GM13977 (cell line): Measurements from ENCODE around the gene DGKG.

Experiments
- DNase-seq: peaks from one replicate; pipeline ENCODE4 v3.0.0; 2012; ENCODE audit warnings: low spot score
- in situ Hi-C: fragments of 300-500 bp; cut with MboI; formaldehyde crosslinking; loops from one replicate; pipeline ENCODE4 v1.12.0; 2022; ENCODE audit warnings: low sequenced_read_pairs, low pct_unique_long_range_greater_than_20kb, mixed read lengths, inconsistent platforms; ENCODE audit not compliant: unreplicated experiment
- TF ChIP-seq, protein P1 (sequence below): IDR thresholded peaks from 2 replicates; pipeline ENCODE4 v1.5.1; 2012; ENCODE audit warnings: mild to moderate bottlenecking, control low read depth; ENCODE audit not compliant: insufficient read depth; ENCODE audit errors: extremely low read depth, missing control alignments

Gene DGKG

DNA sequence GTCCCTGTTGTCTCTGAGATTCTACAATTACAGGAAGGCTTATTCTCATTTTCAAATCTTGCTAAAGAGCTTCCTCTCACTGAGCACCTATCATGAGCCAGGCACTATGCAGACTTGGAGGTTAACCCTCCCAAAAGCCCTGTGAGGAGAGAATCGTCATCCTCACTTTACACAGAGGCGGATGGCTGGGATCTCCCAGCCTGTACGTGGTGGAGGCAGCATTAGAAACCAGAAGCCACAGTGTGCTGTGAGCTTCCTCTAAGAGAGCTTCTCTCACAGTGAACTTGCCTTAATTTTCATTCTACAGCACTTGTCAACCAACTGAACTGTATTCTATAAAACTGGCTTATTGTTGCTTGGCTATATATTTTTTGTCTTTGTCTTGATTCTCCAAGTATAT lies 6.1 kb upstream of the DGKG start:
- TF ChIP-seq, protein P1, sequence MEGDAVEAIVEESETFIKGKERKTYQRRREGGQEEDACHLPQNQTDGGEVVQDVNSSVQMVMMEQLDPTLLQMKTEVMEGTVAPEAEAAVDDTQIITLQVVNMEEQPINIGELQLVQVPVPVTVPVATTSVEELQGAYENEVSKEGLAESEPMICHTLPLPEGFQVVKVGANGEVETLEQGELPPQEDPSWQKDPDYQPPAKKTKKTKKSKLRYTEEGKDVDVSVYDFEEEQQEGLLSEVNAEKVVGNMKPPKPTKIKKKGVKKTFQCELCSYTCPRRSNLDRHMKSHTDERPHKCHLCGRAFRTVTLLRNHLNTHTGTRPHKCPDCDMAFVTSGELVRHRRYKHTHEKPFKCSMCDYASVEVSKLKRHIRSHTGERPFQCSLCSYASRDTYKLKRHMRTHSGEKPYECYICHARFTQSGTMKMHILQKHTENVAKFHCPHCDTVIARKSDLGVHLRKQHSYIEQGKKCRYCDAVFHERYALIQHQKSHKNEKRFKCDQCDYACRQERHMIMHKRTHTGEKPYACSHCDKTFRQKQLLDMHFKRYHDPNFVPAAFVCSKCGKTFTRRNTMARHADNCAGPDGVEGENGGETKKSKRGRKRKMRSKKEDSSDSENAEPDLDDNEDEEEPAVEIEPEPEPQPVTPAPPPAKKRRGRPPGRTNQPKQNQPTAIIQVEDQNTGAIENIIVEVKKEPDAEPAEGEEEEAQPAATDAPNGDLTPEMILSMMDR, result no peak
- in situ Hi-C loops, result no loop called here

DNA sequence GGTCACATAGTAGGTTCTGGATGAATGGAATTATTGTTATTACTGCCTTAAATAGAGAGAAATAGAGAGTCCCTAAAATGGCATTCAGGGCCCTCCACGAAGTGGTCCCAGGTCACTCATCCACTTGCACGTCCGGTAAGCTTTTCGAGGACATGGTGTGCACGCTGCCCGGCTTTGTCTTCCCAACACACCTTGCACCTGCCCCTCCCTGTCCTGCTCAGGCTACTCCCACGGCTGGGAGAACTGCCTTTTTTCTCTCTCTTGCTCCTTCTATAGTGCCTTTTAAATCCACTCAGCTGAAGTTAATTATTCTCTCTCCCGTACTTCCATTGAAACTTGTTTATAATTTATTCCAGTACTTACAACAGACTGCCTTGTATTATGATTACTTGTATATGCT lies 5.6 kb upstream of the DGKG start:
- TF ChIP-seq, protein P1, result no peak
- in situ Hi-C loops, result no loop called here
- no peak for DNase-seq

More for the DNA sequence above, 6.1 kb upstream of the DGKG start:
- no peak for DNase-seq

DNA sequence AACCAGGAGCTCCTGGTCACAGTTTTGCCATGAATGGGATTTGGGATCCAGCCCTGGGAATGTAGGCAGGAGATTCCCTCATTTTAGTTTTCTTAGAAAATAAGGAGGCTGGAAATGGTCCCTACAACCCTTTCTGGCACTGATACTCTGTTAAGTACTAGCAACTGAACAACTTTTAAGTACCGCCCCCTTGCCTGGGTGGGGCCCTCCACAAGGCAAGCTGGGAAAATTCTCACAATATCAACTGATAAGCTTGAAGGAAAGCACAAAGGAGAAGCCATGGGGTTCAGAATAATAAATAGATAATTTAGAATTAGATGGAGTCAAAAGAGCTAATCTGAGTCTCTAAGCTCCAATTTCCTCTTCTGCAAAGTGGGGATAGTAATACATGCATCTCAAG lies 4.2 kb upstream of the DGKG start:
- no peak for DNase-seq
- in situ Hi-C loops, result no loop called here
- TF ChIP-seq, protein P1, result no peak

DNA sequence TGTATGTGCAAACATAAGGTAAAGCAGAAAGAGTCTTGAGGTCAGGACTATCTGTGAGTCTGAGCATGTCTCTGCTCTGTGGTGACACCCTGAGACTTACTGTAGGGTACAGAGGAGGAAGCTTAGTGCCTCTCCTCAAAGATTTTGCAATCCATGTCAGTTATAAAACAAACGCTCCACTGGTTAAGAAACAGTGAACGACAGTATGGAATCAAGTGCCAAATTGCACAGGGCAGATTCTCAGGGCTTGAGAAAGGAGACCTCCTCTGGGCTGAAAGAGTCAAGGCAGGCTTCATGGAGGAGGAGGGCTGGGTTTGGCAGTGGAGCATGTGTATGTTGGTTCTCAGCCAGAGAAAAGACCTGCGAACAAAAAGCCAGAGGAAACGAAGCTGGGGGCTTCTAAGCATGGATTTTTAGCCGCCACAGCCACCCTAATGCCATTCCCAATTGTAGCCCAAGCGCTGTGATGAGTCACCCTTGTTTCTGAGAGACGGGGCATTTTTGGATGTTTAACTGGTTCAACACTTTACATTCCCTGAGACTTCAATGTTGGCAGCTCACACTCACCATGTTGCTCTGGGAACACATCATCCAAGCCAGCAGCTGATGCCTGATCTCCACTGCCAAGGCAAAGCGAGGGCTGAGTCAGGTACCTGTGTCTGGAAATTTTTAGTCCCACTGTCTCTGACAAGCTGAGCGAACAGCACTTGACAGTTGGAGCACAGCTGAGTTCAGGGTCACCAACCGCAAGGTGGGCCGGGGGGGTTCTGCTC lies 3.4 kb upstream of the DGKG start:
- in situ Hi-C loops, result no loop called here
- TF ChIP-seq, protein P1, result no peak
- no peak for DNase-seq

DNA sequence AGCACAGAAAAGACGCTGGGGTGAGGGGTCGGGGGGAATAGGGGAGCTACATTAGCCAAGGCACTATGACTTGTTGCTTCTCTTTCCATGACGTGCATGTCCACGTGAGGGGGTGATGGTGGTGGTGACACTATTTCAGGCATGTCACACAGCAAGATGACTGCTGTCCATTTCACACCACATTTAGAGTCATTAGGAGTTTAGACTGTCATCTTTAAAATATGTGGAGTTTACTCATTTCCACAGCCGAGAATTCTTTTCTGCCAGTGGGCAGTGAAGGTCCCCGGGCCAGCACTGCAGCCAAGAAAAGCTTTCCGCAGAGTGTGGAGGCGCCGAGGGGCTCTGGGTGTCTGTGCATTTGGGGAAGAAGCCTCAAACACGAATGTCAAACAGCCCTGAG lies 954 bp upstream of the DGKG start:
- in situ Hi-C loops, result no loop called here
- no peak for DNase-seq
- TF ChIP-seq, protein P1, result no peak

DNA sequence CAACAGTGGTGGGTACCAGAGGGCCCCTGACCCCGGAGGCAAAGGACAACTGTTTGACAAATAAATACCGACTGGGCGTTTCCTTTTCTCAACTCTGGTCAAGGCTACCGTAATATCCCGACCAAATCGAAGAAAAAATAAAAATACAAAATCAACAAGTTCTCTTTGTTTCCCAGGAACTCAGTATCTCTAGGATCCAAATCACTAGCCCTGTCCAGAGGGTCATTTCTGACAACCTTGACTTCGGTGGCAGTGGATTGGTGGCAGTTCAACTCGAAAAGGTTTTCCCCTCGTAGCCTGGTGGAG lies 456 bp upstream of the DGKG start:
- DNase-seq, result no peak
- TF ChIP-seq, protein P1, result no peak
- in situ Hi-C loops, result no loop called here
